ENCODE results near the gene ZNF853. TPM values are rescaled to one million over a fixed set of nuclear protein-coding genes. Genes with fewer than 3 reads are reported as not detected.

Gene ZNF853
- polyA plus RNA-seq, 4 donors, result 0.81 to 3.5 (median 1.5) TPM; not detected in 1

DNA sequence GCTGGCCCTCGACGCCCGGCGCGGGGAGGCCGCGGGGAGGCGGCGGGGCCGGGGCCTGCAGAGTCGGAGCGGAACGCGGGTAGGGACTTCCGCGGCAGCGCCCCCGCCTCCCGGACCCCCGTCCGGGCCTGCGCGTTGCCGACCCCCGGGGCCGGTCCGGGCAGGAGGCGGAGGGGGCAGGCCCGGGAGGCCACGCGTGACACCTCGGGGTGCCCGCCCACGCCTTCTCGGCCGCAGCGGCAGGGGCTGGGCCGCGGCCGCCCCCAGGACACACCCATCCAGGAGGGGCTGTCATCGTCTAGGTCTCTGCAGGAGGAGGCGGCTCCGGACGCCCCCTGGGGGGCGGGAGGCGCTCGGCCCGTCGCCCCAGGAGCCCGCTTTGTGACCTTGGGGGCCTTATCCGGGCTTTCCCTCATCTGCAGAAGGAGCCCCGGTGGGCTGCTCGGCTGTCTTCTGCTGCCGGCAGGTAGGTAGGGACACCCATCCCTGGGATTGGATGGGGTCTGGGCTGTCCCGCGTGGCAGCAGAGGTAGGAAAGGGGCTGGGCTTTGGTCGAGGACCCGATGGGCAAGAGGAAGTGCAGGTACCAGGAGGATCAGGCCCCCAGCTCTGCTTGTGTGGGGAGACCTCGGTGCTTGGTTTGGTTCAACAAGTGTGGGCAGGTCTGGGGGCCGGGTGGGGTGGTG lies 22.3 kb downstream of the ZNF853 start:
- no peak overlapping the region for H3K27ac ChIP-seq (ENCODE audit: low read depth in 1 of 3, low read length in 2 of 3)
- WGBS, 3 donors, result 1% methylated on average over 19 to 60 of the region's 60 CpGs
- FAIRE-seq, result no peak

DNA sequence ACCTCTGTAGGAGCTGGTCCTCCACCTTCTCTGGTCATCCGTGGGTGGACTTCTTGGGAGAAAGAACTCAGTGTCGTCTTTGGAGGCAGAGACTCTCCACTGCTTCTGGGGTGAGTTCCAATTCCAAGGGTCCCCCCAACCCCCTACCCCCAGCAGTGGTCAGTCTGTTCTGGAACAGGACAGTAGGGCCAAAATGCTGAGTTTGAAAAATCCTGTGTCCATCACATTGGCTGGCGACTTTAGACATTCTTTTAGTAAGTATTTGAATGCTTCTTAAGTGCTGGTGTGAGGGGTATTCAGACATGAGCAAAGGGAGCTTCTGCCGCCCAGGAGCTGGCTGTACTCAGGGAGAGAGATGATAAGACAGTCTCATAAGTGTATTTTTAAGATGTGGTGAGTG lies 23.6 kb downstream of the ZNF853 start:
- Histone ChIP-seq H3K36me3 (ENCODE audit: control insufficient read depth in 3 of 3, insufficient read depth in 2 of 3, low read depth in 1 of 3, low read length in 3 of 3) (peaks cover 0 to 49% (median 7%) of the 10 kb centered on the region in 3 donors), H3K4me3 (ENCODE audit: low read depth in 1 of 3, low read length in 3 of 3) (no peak overlapping the region), H3K27me3 (ENCODE audit: control insufficient read depth in 3 of 3, insufficient read depth in 3 of 3, low read length in 3 of 3) (no peaks in the 10 kb centered on the region), H3K27ac (ENCODE audit: low read depth in 1 of 3, low read length in 2 of 3) (no peak overlapping the region), H3K4me1 (ENCODE audit: control insufficient read depth in 3 of 3, insufficient read depth in 2 of 3, low read depth in 1 of 3, low read length in 2 of 3) (peaks cover 0 to 7% (median 7%) of the 10 kb centered on the region in 3 donors), H3K9me3 (ENCODE audit: control insufficient read depth in 2 of 2, insufficient read depth in 1 of 2, low read depth in 1 of 2, low read length in 1 of 2) (no peaks in the 10 kb centered on the region)
- WGBS, 3 donors, result 85 to 92% (median 87%) methylated on average over 4 of the region's 4 CpGs
- DNase-seq (no peak), FAIRE-seq (no peak)

More for the DNA sequence above, 22.3 kb downstream of the ZNF853 start:
- H3K27me3 ChIP-seq (ENCODE audit: control insufficient read depth in 3 of 3, insufficient read depth in 3 of 3, low read length in 3 of 3), result no peaks in the 10 kb centered on the region
- H3K4me1 ChIP-seq (ENCODE audit: control insufficient read depth in 3 of 3, insufficient read depth in 2 of 3, low read depth in 1 of 3, low read length in 2 of 3), result peaks cover 0 to 7% (median 7%) of the 10 kb centered on the region in 3 donors
- DNase-seq, result peak; percentile 18 to 60
- no peaks in the 10 kb centered on the region for H3K9me3 ChIP-seq (ENCODE audit: control insufficient read depth in 2 of 2, insufficient read depth in 1 of 2, low read depth in 1 of 2, low read length in 1 of 2)
- H3K36me3 ChIP-seq (ENCODE audit: control insufficient read depth in 3 of 3, insufficient read depth in 2 of 3, low read depth in 1 of 3, low read length in 3 of 3), result peaks cover 0 to 35% (median 0%) of the 10 kb centered on the region in 3 donors
- peak overlapping the region; percentile 54 to 94 (median 76) for H3K4me3 ChIP-seq (ENCODE audit: low read depth in 1 of 3, low read length in 3 of 3)

DNA sequence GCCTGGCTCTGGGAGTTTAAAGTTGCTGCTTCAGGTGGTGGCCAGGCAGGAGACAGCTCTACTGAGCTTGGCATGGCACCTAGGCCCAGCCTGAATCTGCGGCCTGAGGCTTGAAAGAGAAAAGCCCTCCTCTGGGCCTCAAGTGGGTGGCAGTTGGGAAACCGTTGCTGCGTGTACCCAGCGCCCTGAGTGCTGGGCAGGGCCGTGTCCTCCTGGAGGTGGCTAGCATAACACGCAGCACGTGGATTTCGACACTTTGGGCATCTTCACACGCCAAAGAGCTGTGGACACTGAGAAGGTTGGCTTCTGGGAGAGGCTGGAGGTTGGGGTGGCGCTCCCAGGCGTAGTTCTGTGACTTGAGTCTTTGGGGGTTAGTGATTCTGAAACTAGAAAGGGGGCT lies 24.2 kb downstream of the ZNF853 start:
- Histone ChIP-seq H3K27ac (ENCODE audit: low read depth in 1 of 3, low read length in 2 of 3) (no peak overlapping the region), H3K4me1 (ENCODE audit: control insufficient read depth in 3 of 3, insufficient read depth in 2 of 3, low read depth in 1 of 3, low read length in 2 of 3) (peaks cover 0 to 7% (median 7%) of the 10 kb centered on the region in 3 donors), H3K27me3 (ENCODE audit: control insufficient read depth in 3 of 3, insufficient read depth in 3 of 3, low read length in 3 of 3) (no peaks in the 10 kb centered on the region), H3K4me3 (ENCODE audit: low read depth in 1 of 3, low read length in 3 of 3) (no peak overlapping the region), H3K36me3 (ENCODE audit: control insufficient read depth in 3 of 3, insufficient read depth in 2 of 3, low read depth in 1 of 3, low read length in 3 of 3) (peaks cover 0 to 55% (median 7%) of the 10 kb centered on the region in 3 donors), H3K9me3 (ENCODE audit: control insufficient read depth in 2 of 2, insufficient read depth in 1 of 2, low read depth in 1 of 2, low read length in 1 of 2) (no peaks in the 10 kb centered on the region)
- 93 to 99% (median 94%) methylated on average over 11 of the region's 11 CpGs for WGBS, 3 donors
- DNase-seq (no peak), FAIRE-seq (no peak)

DNA sequence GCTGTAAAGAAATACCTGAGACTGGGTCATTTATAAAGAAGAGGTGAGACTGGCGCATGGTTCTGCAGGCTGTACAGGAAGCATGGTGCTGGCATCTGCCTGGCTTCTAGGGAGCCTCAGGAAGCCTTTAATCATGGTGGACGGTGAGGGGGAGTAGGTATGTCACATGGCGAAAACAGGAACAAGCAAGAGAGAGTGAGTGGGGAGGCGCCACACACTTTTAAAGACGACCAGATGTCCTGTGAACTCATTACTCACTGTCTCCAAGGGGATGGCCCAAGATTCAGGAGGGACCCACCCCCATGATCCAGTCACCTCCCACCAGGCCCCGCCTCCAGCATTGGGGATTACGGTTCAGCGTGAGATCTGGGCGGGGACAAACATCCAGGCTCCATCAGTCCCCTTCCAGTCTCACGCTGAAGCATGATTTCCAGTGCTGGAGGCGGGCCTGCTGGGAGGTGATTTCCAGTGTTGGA lies 24.9 kb downstream of the ZNF853 start:
- Histone ChIP-seq H3K4me3 (ENCODE audit: low read depth in 1 of 3, low read length in 3 of 3) (no peak overlapping the region), H3K9me3 (ENCODE audit: control insufficient read depth in 2 of 2, insufficient read depth in 1 of 2, low read depth in 1 of 2, low read length in 1 of 2) (no peaks in the 10 kb centered on the region), H3K27ac (ENCODE audit: low read depth in 1 of 3, low read length in 2 of 3) (no peak overlapping the region), H3K4me1 (ENCODE audit: control insufficient read depth in 3 of 3, insufficient read depth in 2 of 3, low read depth in 1 of 3, low read length in 2 of 3) (peaks cover 0 to 7% (median 7%) of the 10 kb centered on the region in 3 donors), H3K27me3 (ENCODE audit: control insufficient read depth in 3 of 3, insufficient read depth in 3 of 3, low read length in 3 of 3) (no peaks in the 10 kb centered on the region), H3K36me3 (ENCODE audit: control insufficient read depth in 3 of 3, insufficient read depth in 2 of 3, low read depth in 1 of 3, low read length in 3 of 3) (peaks cover 4 to 61% (median 7%) of the 10 kb centered on the region in 3 donors)
- peak in 1 of 2 donors; percentile 22 for DNase-seq
- WGBS, 3 donors, result 64 to 77% (median 73%) methylated on average over 11 of the region's 11 CpGs
- FAIRE-seq, result no peak

DNA sequence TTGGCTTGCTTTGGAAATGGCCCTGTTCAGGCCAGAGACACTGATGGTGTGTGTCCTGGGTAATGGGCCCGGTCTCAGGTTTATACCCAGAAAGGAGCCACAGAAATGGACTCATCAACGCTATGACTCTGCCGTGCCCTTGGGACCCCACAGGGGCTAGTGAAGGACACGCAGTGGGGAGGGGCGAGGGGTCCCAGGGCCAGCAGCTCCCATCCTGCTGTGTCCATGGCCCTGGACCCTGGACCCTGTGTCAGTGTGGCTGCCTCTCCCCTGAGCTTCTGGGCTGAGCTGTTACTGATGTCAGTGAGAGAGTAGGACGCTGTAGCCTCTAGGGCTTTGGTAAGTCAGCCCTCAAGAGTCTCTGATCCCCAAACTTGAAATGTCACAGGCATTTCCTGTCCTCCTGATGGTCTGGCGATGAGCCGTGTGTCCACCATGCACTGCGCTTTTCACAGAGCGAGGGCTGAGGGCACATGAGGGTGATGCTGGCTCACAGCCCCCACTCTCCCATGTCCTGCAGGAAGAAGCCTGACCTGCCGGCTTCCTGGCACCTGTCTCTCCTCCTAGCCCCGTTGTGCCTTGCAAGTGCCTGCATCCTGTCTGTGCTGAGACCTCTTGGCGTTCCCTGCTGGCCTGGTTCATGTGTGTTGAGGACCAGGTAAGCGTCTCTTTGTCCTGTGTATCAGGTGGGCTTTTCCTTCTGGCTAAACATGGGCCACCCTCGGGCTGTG lies 26.1 kb downstream of the ZNF853 start:
- WGBS, 3 donors, result 87 to 93% (median 92%) methylated on average over 15 of the region's 15 CpGs
- Histone ChIP-seq H3K4me1 (ENCODE audit: control insufficient read depth in 3 of 3, insufficient read depth in 2 of 3, low read depth in 1 of 3, low read length in 2 of 3) (peaks cover 0 to 7% (median 4%) of the 10 kb centered on the region in 3 donors), H3K36me3 (ENCODE audit: control insufficient read depth in 3 of 3, insufficient read depth in 2 of 3, low read depth in 1 of 3, low read length in 3 of 3) (peaks cover 8 to 70% (median 9%) of the 10 kb centered on the region in 3 donors), H3K27me3 (ENCODE audit: control insufficient read depth in 3 of 3, insufficient read depth in 3 of 3, low read length in 3 of 3) (no peaks in the 10 kb centered on the region), H3K9me3 (ENCODE audit: control insufficient read depth in 2 of 2, insufficient read depth in 1 of 2, low read depth in 1 of 2, low read length in 1 of 2) (no peaks in the 10 kb centered on the region), H3K27ac (ENCODE audit: low read depth in 1 of 3, low read length in 2 of 3) (no peak overlapping the region), H3K4me3 (ENCODE audit: low read depth in 1 of 3, low read length in 3 of 3) (no peak overlapping the region)
- FAIRE-seq, result no peak
- DNase-seq, result no peak

DNA sequence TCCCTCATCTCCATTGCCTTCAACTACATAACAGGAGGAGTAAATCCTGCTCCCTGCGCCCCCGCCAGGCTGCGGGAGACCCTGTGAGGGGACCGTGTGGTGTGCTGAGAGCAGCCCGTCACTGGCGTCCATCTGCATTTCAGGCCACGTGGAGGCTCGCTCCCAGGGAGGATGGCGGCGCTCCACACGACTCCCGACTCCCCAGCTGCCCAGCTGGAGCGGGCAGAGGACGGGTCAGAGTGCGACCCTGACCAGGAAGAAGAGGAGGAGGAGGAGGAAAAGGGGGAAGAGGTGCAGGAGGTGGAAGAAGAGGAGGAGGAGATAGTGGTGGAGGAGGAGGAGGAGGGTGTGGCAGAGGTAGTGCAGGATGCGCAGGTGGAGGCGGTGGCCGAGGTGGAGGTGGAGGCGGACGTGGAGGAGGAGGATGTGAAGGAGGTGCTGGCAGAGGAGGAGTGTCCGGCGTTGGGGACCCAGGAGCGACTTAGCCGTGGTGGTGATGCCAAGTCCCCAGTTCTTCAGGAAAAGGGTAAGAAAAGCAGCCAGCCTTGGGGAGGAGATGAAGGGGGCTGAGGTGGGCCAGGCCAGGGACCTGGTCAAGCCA lies 26.9 kb downstream of the ZNF853 start:
- no peak for FAIRE-seq
- no peak overlapping the region for H3K4me3 ChIP-seq (ENCODE audit: low read depth in 1 of 3, low read length in 3 of 3)
- H3K27ac ChIP-seq (ENCODE audit: low read depth in 1 of 3, low read length in 2 of 3), result no peak overlapping the region
- H3K27me3 ChIP-seq (ENCODE audit: control insufficient read depth in 3 of 3, insufficient read depth in 3 of 3, low read length in 3 of 3), result no peaks in the 10 kb centered on the region
- H3K36me3 ChIP-seq (ENCODE audit: control insufficient read depth in 3 of 3, insufficient read depth in 2 of 3, low read depth in 1 of 3, low read length in 3 of 3), result peaks cover 11 to 79% (median 12%) of the 10 kb centered on the region in 3 donors
- 94% methylated on average over 24 of the region's 24 CpGs for WGBS, 3 donors
- no peak for DNase-seq
- no peaks in the 10 kb centered on the region for H3K9me3 ChIP-seq (ENCODE audit: control insufficient read depth in 2 of 2, insufficient read depth in 1 of 2, low read depth in 1 of 2, low read length in 1 of 2)
- peaks cover 0 to 7% (median 2%) of the 10 kb centered on the region in 3 donors for H3K4me1 ChIP-seq (ENCODE audit: control insufficient read depth in 3 of 3, insufficient read depth in 2 of 3, low read depth in 1 of 3, low read length in 2 of 3)

DNA sequence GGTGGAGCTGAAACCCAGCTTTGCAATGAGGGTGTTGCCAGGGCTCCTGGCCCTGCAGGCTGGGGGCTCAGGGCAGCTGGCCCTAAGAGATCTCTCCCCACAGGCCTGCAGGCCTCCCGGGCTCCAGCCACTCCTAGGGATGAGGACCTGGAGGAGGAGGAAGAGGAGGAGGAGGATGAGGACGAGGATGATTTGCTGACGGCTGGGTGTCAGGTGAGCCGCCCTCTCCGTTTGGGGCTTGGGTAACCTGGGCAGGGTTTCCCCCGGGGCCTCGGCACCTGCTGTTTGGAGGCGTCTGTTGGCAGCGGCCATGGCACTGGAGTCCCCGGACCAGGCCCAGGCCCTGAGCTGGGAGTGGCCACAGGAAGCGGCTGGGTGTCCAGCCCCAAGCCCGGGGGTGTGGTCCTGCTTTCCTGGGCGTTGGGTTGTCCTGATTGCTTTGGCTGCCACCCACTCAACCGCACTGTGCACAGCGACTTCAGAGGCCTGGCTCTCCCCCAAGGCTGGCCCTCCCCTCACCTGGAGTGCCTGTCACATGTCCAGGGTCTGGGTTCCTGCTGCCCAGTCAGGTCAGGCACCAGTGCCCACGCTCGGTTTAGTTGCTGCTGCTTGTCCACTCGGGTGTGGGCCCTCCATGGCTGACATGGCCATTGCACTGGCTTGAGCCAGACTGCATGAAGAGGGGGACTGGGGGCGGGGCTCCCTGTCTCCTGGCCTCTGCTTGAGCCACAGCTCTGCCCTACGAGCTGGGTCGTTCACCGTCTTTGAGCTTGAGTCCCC lies 27.6 kb downstream of the ZNF853 start:
- DNase-seq (no peak), FAIRE-seq (no peak)
- H3K27me3 ChIP-seq (ENCODE audit: control insufficient read depth in 3 of 3, insufficient read depth in 3 of 3, low read length in 3 of 3), result no peaks in the 10 kb centered on the region
- no peaks in the 10 kb centered on the region for H3K9me3 ChIP-seq (ENCODE audit: control insufficient read depth in 2 of 2, insufficient read depth in 1 of 2, low read depth in 1 of 2, low read length in 1 of 2)
- H3K4me1 ChIP-seq (ENCODE audit: control insufficient read depth in 3 of 3, insufficient read depth in 2 of 3, low read depth in 1 of 3, low read length in 2 of 3), result peaks cover 0 to 6% (median 2%) of the 10 kb centered on the region in 3 donors
- WGBS, 3 donors, result 88 to 91% (median 90%) methylated on average over 21 to 22 of the region's 22 CpGs
- no peak overlapping the region for H3K4me3 ChIP-seq (ENCODE audit: low read depth in 1 of 3, low read length in 3 of 3)
- H3K27ac ChIP-seq (ENCODE audit: low read depth in 1 of 3, low read length in 2 of 3), result no peak overlapping the region
- peaks cover 11 to 86% (median 12%) of the 10 kb centered on the region in 3 donors for H3K36me3 ChIP-seq (ENCODE audit: control insufficient read depth in 3 of 3, insufficient read depth in 2 of 3, low read depth in 1 of 3, low read length in 3 of 3)

Data from small intestine (tissue), 7 donors.